Lower leg skin (tissue), 3 donors: ENCODE data around the gene FOXA2.

Experiments
- POLR2A ChIP-seq, 2 donors: fragments of 450-650 bp; IDR thresholded peaks; one replicate each; pipeline ENCODE4 v1.6.1; 2016 to 2017; ENCODE audit warnings: antibody characterized with exemption in 2 of 2, mild to moderate bottlenecking in 1 of 2, moderate library complexity in 1 of 2
- TF ChIP-seq, protein P1 (sequence below), 3 donors: fragments of 450-650 bp; IDR thresholded peaks; one replicate each; pipeline ENCODE4 v1.5.1; 2016; ENCODE audit warnings: antibody characterized with exemption in 3 of 3, mild to moderate bottlenecking in 3 of 3, moderate library complexity in 2 of 3

DNA sequence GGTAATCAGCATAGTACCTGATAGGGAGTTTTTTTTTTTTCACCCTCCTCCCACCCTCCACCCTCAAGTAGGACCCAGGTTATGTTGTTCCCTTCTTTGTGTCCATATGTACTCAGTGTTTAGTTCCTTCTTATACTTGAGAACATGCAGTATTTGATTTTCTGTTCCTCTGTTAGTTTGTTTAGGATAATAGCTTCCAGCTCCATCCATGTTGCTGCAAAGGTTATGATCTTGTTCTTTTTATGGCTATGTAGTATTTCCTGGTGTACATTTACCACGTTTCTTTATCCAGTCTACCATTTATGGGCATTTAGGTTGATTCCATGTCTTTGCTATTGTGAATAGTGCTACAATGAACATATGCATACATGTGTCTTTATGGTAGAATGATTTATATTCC, 41.9 kb downstream of the FOXA2 start:
- TF ChIP-seq, protein P1, sequence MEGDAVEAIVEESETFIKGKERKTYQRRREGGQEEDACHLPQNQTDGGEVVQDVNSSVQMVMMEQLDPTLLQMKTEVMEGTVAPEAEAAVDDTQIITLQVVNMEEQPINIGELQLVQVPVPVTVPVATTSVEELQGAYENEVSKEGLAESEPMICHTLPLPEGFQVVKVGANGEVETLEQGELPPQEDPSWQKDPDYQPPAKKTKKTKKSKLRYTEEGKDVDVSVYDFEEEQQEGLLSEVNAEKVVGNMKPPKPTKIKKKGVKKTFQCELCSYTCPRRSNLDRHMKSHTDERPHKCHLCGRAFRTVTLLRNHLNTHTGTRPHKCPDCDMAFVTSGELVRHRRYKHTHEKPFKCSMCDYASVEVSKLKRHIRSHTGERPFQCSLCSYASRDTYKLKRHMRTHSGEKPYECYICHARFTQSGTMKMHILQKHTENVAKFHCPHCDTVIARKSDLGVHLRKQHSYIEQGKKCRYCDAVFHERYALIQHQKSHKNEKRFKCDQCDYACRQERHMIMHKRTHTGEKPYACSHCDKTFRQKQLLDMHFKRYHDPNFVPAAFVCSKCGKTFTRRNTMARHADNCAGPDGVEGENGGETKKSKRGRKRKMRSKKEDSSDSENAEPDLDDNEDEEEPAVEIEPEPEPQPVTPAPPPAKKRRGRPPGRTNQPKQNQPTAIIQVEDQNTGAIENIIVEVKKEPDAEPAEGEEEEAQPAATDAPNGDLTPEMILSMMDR (IDR thresholded peaks at IDR 0.05): no peak
- TF ChIP-seq POLR2A (IDR thresholded peaks at IDR 0.05): no peak
